GM23338 (cell line): ENCODE results near the gene SYNE1.

Experiments used
- CREB1 ChIP-seq: fragments of 250-450 bp; sonication (Bioruptor Pico); IDR thresholded peaks from 2 replicates; pipeline ENCODE4 v1.5.0; 2020; ENCODE audit warnings: low read depth, mild to moderate bottlenecking, moderate library complexity
- CTCF ChIP-seq, 2 experiments: fragments of 200-600 bp in 1 of 2; sonication (generic) in 1 of 2; conservative IDR thresholded peaks; 2 replicates each; pipeline versions ENCODE4 v1.5.1 to v1.6.1; 2016 to 2017; ENCODE audit warnings: antibody characterized with exemption in 2 of 2, low read depth in 2 of 2, mild to moderate bottlenecking in 2 of 2, moderate library complexity in 1 of 2
- EZH2 ChIP-seq: fragments of 200-600 bp; sonication (generic); IDR thresholded peaks from one replicate; pipeline ENCODE4 v1.8.0; 2017; ENCODE audit warnings: antibody characterized with exemption, mild to moderate bottlenecking, low read depth; ENCODE audit not compliant: unreplicated experiment
- EZH2phosphoT487 ChIP-seq: fragments of 200-600 bp; sonication (generic); IDR thresholded peaks from one replicate; pipeline ENCODE4 v1.8.1; 2018; ENCODE audit warnings: antibody characterized with exemption; ENCODE audit not compliant: unreplicated experiment
- POLR2AphosphoS5 ChIP-seq: IDR thresholded peaks from 2 replicates; pipeline ENCODE4 v1.6.1; 2016; ENCODE audit warnings: antibody characterized with exemption, low read depth
- REST ChIP-seq: IDR thresholded peaks from one replicate; pipeline ENCODE4 v1.6.1; 2018; ENCODE audit warnings: antibody characterized with exemption; ENCODE audit not compliant: unreplicated experiment
- ZNF114 ChIP-seq: fragments of 250-450 bp; sonication (Bioruptor Pico); IDR thresholded peaks from 2 replicates; pipeline ENCODE4 v1.5.0; 2020; ENCODE audit warnings: mild to moderate bottlenecking, moderate library complexity
- ZNF331 ChIP-seq: fragments of 250-450 bp; sonication (Bioruptor Pico); IDR thresholded peaks from 2 replicates; pipeline ENCODE4 v1.5.0; 2020; ENCODE audit warnings: low read depth, mild to moderate bottlenecking, moderate library complexity
- ZNF462 ChIP-seq: fragments of 250-450 bp; sonication (Bioruptor Pico); IDR thresholded peaks from 2 replicates; pipeline ENCODE4 v1.5.0; 2020; ENCODE audit warnings: mild to moderate bottlenecking, moderate library complexity

DNA sequence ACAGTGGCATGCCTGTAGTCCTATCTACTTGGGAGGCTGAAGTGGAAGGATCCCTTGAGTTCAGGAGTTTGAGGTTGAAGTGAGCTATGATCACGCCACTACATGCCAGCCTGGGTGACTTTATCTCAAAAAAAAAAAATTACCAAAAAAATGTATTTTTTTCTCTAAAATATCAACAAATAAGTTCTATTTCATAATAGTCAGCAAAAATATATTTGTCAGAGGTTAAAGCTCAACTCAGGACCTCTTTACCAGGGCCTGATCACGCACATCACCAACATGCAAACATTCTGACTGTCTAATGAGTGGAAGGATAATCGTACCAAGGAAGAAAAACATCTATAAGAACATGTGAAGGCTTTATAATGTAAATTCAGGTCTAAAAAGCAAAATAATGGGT lies 387.0 kb downstream of the SYNE1 start:
- TF ChIP-seq POLR2AphosphoS5 = no peak
- TF ChIP-seq CTCF (conservative IDR thresholded peaks at IDR 0.05; ENCODE audit: low read depth in 2 of 2) = no peak
- no peak for TF ChIP-seq REST
- TF ChIP-seq CREB1 (CRISPR knock-in tag) = no peak
- TF ChIP-seq EZH2 = no peak
- TF ChIP-seq ZNF114 (CRISPR knock-in tag) = no peak
- TF ChIP-seq EZH2phosphoT487 = no peak
- TF ChIP-seq ZNF331 (CRISPR knock-in tag) = no peak
- TF ChIP-seq ZNF462 = no peak
